HG03175 (cell line): ENCODE data around the gene PREX1.

Experiments used
- ATAC-seq: cut with Tn5 transposase; IDR thresholded peaks from one replicate; pipeline ENCODE4 v1.9.1; 2021; ENCODE audit warnings: mild to moderate bottlenecking, moderate library complexity; ENCODE audit not compliant: unreplicated experiment

Gene PREX1

GRCh38 chr20:48705240-48706115 is 122.3 kb downstream of the PREX1 start:
- ATAC-seq: no peak

DNA sequence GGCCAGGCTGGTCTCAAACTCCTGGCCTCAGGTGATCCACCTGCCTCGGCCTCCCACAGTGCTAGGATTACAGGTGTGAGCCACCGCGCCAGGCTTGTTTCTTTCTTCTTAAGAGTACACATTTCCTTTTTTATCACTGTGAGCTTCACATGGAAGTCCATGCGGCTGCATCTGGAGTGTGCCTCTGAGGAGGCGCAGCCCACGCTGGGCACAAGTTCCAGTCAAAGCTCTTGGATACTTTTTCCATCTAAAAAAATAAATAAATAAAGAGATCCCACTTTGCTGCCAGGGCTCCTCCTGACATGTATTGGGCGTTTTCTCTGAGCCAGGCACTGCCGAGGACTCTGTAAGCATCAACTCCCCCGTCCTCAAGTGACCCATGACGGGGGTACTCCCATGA is 123.0 kb downstream of the PREX1 start:
- no peak for ATAC-seq

DNA sequence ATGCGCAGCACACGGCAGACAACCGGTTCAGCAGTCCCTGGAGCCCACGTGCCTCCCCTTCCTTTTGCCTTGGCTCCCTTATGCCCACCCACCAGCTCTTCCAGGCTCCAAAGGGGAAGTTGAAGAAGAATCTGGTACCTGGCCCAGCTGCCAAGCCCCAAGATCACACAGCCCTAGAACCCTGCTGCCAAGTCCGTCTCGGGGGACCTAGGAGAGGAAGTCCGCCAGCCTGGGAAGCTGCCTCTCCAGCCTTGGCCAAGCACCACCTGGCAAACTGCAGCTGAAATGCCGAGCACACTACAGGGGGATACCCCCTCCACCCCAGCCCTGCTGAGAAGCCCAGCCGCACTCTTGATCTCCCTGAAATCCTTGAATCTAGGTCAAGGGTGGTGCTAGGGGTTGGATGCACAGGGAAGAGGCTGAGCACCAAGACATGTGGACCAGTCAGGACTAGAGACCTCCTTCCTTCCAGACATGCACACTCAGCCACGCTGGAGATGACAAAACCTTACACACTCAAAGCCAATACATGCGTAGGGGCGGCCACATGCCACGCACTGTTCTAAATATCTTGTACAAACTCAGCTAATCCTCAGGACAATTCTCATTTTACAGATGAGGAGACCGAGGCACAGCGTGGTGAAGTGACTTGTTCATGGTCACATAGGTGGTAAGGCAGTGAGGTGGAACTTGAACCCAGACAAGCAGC is 124.1 kb downstream of the PREX1 start:
- ATAC-seq: no peak

DNA sequence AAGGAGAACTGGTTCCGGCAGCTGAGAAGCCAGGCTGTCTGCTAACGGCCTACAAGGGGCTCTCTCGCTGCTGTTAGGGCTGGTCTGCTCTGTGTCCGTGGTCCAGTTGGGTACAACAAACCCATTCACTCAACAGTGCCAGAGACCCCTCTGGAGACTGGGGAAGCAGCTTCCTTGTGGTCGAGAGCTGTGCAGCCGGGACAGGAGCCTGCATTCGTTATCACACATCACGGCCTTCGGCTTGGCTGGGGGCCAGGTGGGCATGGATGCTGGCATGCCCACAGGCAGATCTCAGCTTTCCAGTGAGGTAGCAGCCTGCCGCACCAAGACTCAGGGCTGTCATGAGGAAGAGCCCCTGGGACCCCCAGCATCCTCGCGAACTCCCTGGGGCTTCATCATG is 124.7 kb downstream of the PREX1 start:
- ATAC-seq: no peak

DNA sequence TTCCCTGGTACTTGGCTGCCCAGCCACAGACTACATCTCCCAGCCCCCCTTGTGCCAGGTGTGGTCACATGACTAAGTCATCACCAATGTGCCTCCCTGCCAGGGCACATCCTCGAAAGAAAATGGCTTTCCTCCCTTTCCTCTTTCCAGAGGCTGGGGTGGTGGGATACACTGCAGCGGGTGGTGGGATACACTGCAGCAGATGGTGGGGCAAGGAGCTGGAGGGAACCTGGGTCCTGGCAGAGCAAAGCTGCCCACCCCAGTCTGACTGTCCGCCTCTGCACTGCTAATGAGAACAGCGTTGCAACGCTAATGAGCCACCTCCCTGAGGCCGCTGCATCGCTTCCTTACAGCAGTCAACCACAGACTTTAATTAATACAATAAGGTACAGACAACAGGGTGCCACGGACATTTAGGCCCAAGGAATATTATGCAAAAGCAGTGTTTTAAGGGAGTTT is 125.3 kb downstream of the PREX1 start:
- ATAC-seq: no peak

DNA sequence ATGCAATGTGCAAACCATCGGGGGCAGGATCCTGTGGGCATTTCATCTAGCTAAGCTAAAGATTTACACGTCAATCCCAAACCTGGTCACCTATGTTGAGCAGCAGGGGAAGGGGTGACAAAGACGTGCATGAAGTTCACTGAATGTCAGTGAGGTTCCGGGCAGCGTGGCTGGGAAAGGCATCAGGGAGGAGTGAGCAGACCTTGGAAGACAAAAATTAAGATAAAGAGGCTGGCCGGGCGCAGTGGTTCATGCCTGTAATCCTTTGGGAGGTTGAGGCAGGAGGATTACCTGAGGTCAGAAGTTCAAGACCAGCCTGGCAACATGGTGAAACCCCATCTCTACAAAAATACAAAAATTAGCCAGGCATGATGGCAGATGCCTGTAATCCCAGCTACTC is 126.1 kb downstream of the PREX1 start:
- ATAC-seq: no peak

DNA sequence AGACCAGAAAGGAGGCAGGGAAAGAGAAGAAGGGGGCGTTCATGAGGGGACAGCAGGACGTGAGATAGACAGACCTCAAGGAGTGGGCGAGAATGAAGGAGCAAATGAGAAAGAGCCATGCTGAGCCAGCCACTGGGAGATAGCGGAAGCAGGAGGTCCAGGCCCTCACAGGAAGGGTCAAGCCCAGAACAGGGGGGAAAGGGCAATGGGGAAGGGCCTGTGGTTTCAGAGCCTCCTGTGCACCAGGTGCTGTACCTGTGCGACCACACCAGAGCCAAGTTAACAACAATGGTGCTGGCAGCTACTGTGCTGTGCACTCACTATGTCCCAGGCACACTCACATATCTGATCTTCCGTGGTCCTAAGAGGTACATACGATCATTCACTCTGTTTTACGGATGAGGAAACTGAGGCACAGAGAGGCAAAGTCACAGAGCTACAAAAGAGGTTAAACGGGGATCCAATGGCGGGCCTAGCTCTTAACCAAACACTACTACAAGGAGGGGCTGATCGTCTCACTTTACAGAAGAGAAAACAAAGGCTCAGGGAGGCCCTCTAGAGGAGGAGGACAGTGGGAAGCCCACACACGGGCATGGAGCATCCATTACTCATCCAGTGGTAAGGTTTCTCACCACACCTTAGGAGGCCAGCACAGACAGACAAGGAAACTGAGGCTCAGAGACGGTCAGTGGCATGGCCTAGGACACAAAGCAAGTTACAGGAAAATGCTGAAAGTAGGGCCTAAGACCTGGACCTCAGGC is 129.1 kb downstream of the PREX1 start:
- ATAC-seq: no peak

DNA sequence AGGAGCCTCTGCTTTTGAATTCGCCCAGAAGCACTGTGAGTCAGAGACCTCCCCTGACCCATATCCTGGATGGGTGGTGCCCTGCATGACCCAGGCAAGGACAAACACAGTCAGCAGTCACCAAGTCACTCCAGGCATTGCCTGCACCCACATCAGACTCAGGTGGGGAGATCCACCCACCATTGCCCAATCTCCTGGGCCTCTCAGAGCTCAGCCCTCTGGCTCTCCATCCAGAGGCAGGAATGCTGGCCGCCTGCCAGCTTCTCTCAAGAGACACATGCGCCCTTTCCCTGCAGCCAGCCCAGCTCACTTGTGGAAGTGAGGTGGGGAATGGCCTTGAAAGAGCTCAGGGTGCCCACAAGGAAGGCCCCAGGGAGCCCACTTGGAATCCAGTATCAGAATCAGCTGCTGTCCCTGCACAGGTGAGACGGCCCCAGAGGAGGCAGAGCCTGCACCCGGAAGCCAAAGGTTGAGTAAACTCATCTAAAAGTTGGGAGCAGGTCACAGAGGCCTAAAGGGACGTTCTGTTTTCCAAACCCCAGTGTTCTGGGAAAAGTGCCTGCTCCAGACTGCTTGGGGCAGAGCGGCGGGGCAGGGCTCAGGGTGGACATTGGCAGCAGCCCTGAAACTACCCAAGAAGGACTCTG is 129.8 kb downstream of the PREX1 start:
- no peak for ATAC-seq

GRCh38 chr20:48696671-48697070 is 131.1 kb downstream of the PREX1 start:
- no peak for ATAC-seq

GRCh38 chr20:48695738-48696137 is 132.1 kb downstream of the PREX1 start:
- ATAC-seq: no peak

DNA sequence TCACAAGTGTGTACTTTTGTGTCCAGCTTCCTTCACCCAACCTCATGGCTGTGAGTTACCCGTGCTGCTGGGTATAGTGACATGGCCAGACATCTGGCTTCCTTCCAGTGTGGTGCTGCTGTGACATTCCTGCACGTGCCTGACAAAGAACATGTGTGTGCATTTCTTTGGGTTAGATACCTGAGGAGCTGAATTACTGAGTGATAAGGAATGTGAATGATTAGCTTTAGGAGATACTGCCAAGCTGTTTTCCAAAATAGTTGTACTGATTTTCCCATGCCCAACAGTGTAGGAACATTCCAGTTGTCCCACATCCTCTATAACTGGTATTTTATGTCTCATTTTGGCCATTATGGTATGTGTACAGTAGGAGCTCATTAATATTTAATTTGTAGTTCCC is 132.5 kb downstream of the PREX1 start:
- ATAC-seq: no peak

DNA sequence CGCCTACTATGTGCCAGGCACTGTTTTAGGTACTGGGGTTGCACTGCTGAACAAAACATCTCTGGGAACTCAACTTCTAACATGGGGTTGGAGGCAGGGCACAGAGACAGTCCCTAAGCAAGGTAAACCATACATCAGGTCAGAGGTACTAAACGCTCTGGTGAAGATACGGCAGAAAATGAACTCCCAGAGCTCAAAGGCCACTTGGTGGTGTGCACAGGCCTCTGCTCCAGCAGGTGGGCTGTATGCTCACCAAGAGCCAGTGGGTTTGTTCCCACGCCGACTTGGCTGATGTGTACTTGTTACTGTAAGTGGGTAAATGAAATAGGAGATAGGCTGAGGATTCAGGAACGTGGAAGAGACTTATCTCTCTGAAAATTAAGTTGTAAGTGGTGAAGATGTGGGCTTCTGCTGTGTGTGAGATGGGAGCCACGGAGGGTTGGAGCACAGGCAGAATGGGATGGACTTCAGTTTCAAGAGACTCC is 133.4 kb downstream of the PREX1 start:
- no peak for ATAC-seq

- ATAC-seq: no peak
These were observed 136.3 kb downstream of the PREX1 start for GRCh38 chr20:48691523-48691922.

DNA sequence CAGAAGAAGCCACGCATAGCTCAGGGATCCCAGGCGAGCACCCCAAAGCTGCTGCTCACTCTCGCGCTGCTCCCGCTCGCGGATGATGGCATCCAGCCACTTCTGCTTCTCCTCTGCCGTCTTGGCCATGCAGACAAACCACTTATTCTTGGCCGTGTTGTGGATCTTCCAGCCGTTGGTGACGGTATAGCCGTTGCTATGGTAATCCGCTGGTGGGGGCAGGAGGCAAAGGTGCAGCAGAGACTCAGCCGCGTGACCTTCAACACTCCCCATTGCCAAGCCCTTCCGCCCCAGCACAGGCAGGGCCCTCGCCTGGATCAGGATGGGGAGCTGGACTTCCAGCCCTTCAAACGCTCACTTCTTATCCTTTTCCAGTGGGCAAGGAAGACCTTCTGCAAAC is 136.9 kb downstream of the PREX1 start:
- ATAC-seq: no peak

GRCh38 chr20:48689874-48690571 is 137.8 kb downstream of the PREX1 start:
- no peak for ATAC-seq

DNA sequence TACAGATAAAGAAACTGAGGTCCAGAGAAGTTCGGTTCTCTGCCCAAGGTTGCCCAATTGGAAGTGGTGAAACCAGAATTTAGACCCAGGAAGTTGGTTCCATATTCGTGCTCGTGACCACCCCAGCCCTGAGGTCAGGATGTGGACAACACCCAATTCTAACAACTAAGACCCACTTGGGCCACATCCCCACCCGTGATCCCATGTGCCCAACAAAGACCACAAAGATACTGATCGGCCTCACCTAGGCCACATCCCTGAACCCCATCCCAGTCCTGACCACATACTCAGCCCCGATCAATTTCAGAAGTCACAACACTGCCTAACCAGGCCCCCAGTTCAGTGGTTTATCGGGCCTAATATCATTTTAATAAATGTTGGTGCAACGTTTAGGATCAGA is 138.4 kb downstream of the PREX1 start:
- ATAC-seq: no peak

- ATAC-seq: no peak
These were observed 139.2 kb downstream of the PREX1 start for GRCh38 chr20:48688579-48688978.

DNA sequence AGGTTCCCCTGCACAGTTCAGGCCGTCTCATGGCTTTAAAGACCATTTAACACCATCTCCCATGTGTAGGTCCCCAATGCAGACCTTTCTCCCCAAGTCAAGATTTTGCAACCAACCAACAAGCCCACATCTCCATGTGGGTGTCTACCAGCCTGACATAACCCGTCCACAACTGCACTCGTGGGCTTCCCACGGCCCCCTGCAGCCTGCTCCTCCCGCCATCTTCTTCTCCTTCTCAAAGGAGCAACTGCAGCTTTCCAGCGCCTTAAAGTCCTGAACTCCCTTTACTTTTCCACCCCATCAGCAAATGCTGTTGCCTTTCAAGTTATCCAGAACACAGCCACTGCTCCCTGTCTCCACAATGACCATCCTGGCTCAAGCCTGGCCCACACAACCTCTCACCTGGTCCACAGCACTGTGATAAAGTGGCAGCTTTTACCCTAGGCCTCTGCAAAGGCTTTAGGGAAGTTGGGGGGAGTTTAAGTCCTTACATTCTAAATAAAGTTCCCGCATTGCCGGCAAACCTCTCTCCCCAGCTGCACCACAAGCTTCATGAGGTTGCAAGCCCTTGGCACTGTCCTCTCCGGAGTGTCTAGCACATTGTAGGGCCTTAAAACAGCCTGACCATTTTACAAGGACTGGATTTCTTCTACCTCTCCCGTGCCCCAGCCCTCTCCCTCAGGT is 140.5 kb downstream of the PREX1 start:
- ATAC-seq: no peak

DNA sequence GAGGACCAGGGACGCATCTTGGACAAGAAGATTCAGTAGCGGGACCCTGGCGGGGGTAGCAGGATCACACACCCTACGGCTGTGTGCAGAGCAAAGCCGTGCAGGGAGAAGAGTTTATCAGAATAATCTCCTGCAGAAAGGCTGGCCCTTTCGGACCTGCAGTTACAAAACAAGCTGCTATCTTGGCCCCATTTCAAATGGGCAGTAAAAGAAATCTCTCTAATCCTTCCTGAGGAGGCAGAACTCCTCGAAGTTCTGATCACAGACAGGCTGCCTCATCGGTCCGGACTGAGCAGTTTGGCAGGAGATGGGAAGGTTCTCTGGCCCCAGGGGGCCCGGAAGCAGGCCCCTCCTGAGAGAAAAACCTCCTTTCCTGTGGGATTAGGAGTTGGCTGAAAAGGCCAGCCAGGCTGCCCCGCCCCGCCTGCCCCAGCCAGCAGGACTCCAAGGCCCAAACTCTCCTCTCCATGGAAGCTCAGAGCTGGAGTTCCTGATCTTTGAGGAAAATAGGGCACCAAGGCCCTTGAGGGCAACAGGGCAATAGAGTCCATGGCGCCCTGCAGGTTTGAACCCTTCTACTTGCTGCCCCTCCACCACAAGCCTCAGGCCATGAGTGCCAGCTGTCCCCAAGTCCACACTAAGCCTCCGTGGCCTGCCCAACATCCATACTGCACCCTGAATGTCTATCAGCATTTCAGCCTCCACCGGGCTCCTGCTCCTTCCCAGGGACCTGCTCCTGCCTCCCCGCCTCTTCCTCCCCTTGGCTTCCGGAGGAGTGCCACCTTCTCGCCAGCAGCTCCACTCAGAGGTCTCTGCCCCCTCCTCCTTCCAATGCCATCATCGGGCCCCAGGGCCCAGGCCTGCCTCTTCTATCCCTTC is 141.3 kb downstream of the PREX1 start:
- no peak for ATAC-seq
